Activated CD4-positive, alpha-beta T cell treated with anti-CD3 and anti-CD28 coated beads for 48 hours (primary cell): ENCODE results near the gene ATP2A1.
A peak's percentile ranks its signal among the peaks of the same experiment; 100 is the strongest.
"Not testable (repeated sequence)": the region's sequence is repeated elsewhere in the genome, so short reads cannot be mapped to it uniquely, and the experiment has no call there.

ENCODE experiments used
- DNase-seq: peaks from one replicate; pipeline ENCODE4 v3.0.0-alpha.2; 2020

Gene ATP2A1

DNA sequence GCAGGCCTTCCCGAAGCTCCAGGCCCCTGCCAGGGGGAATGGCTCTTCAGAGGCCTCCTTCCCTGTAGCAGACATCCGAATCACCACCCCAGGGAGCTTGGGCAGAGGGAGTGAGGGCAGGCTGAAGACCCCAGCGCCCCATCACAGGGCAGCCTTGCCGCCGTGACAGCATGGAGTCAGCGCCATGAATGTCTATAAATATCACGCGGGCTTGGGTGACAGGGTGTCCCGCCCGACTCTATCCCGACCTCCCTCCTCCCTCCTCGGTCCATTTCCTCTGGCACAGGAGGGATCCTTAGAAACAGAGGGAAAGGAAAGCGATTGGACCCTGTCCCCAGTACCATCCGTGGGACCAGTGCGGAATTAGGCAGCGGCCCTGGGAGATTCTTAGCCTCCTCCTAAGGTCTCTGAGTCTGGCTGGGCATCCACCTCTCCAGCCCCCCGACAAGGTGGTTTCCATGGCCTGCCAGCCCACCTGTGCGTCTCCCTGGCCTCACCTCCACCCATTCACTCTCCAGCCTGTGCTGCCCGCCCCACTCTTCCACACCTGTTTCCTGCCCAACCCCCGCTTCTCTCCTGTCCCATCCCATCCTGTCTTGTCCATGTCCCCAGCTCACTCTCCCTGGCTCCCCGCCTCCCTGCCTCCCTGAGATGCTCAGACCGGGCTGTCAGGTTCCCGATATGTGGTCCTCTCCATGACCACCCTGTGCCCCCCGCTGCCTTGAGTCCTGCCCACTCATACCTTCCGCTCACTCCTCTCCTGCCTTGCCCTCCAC, 5.1 kb downstream of the ATP2A1 start:
- no peak for DNase-seq

DNA sequence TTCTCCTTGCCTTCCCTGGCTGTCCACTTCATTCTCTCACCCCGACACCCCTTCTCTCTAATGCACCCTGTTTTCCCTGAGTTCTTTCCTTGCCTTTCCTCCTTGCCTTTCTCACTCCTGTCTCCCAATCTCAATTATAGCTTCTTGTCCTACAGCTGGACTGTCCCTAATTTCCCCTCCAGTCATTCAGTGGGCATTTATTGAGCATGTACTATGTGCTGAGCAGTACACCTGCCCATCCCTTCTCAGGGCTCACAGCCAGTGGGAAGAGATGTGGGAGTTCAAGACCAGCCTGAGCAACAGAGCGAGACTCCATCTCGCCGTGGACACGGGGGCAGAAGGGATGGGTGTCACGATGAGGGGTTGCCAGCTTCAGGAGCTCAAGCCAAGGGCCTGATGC, 5.8 kb downstream of the ATP2A1 start:
- no peak for DNase-seq

DNA sequence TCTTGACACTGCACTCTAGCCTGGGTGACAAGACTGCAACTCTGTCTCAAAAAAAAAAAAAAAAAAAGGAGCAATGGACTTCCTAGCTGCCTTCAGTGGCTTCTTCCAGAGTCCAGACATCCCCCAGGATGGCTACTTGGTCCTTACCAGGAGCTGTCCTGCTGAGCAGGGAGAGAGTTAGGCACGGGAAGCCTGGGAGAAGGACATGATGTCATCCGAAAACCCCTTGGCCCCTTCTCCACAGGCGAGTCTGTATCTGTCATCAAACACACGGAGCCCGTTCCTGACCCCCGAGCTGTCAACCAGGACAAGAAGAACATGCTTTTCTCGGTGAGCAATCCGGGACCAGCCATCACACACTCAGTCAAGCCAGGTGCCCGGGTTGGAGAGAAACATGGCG, 8.7 kb downstream of the ATP2A1 start:
- DNase-seq: no peak

DNA sequence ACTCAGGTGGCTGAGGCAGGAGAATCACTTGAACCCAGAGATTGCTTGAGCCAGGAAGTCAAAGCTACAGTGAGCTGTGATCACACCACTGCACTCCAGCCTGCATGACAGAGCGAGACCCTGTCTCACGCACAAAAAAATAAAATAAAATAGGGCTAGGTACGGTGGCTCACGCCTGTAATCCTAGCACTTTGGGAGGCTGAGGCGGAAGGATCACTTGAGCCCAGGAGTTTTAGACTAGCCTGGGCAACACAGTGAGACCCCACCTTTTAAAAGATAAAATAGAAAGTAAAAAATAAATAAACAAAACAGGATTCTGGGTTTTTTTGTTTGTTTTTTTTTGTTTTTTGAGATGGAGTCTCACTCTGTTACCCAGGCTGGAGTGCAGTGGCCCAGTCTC, 12.1 kb downstream of the ATP2A1 start:
- DNase-seq: not testable (repeated sequence)

DNA sequence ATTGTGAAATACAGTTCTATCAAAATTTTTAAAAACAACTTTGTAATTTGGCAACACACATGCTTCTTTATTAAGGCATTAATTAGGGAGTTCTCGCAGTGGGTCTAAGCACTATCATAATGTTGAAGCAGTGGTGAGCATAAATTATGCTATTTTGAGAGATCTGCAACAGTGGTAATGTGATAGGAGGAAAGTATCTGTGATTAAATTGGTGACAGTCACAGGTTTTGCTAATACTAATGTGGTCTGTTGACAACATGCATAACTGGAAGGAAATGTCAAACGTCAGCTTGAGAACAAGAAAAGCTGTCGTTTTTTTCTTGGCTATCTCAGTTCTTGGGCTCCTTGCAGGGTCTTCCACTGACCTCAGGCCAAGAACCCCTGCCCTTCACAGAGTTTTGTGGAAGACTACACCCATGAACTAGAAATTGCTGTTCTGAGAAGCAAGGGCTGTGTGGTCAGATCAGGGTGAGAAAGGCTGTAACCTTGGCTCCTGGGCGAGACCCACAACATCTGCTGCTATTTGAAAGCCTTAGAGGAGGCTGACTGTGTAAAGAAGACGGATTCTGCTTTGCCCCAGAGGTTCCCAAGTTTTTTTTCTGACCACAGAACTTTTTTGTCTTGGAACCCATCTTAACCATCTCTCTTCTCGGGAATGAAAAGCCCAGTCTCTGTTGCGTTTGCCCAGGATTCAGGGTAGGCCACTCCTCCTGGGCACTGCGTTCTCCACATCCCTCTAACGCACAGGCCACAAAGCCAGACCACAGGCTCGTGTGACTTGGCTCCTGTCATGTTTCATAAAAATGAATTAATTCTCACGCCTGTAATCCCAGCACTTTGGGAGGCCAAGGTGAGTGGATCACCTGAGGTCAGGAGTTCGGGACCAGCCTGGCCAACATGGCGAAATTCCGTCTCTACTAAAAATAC, 13.9 kb downstream of the ATP2A1 start:
- DNase-seq: no peak

DNA sequence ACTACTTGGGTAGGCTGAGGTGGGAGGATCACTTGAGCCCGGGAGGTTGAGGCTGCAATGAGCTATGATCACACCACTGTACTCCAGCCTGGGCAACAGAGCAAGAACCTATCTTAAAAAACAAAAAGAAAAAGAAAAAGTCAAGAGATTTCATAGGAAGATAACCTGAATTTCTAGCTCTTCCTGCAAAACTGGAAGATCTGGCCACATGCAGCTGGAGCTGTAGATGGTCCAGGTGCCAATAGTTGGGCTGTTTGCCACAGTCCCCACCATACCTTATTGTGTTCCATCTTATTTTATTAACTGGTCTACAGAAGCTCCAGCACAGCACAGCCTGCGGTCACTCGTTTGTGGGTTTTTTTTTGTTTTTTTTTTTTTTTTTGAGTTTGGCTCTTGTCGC, 15.0 kb downstream of the ATP2A1 start:
- no peak for DNase-seq

DNA sequence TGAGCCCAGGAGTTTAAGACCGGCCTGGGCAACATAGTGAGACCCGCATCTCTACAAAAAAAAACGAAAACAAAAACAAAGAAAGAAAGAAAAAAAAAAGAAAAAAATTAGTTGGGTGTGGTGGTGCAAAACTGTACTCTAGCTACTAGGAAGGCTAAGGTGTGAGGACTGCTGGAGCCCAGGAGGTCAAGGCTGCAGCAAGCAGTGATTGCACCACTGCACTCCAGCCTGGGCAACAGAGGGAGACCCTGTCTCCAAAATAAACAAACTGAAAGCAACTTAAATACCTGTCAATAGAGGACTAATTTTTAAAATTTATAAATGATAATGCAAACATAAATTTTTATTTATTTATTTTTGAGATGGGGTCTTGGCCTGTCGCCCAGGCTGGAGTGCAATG, 17.3 kb downstream of the ATP2A1 start:
- no peak for DNase-seq

DNA sequence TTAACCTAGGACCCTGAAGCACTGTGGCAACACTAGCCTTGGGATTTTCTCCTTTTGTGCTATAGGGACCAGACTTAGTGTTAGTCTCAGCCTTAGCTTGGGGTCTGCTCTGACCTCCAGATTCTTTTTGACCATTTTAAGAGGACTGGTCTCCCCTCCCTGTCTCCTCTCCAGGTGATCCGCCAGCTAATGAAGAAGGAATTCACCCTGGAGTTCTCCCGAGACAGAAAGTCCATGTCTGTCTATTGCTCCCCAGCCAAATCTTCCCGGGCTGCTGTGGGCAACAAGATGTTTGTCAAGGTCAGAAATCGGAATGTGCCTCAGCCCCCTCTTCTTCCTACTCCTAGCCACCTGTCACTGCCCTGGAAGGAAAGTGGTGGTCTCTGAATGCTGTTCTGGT, 19.5 kb downstream of the ATP2A1 start:
- DNase-seq: no peak

DNA sequence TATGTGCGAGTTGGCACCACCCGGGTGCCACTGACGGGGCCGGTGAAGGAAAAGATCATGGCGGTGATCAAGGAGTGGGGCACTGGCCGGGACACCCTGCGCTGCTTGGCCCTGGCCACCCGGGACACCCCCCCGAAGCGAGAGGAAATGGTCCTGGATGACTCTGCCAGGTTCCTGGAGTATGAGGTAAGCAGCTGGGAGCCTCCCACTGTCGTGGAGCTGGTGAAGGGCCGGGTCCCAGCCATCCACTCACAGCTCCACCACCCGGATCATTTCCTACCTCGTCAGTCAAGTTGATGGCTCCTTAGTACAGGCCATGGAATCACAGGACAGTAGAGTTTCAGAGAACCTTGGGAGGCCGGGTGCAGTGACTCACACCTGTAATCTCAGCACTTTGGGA, 20.0 kb downstream of the ATP2A1 start:
- DNase-seq: no peak

DNA sequence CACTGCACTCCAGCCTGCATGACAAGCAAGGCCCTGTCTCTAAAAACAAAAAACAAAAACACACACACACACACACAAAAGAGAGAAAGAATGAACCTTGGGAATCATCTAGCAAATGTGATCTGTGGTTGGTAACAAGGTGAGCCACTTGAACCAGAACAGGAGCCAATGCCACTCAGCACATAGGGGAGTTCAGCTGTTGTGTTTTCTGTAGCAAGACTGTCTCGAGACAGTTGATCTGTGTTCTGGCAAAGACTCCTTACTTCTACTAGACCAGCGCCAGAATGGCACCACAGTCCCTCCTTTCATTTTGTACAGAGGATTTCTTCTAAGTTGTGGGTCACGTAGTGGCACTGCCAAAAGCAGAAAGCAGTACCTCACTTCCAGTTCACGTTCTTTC, 20.7 kb downstream of the ATP2A1 start:
- DNase-seq: no peak

DNA sequence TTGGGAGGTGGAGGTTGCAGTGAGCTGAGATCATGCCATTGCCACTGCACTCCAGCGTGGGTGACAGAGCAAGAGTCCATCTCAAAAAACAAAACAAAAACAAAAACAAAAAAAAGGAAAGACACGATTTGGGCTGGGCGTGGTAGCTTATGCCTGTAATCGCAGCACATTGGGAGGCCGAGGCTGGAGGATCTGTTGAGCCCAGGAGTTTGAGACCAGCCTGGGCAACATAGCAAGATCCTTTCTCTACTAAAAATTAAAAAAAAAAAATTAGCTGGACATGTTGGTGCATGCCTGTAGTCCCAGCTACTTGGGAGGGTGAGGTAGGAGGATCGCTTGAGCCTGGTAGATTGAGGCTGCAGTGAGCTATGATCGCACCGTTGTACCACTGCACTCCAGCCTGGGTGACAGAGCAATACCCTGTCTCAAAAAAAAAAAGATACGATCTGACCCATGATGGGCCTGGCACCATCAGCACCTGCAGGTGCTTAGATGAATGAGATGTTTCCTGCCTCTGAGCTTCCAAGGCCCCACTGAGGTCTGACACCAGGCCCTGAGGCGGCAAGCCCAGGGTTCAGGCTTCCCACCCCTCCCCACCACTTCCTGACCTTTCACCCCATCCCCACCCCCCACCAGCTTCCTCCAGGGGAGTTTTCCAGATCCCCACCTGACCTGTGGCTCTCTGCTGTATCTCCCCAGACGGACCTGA, 21.7 kb downstream of the ATP2A1 start:
- no peak for DNase-seq

DNA sequence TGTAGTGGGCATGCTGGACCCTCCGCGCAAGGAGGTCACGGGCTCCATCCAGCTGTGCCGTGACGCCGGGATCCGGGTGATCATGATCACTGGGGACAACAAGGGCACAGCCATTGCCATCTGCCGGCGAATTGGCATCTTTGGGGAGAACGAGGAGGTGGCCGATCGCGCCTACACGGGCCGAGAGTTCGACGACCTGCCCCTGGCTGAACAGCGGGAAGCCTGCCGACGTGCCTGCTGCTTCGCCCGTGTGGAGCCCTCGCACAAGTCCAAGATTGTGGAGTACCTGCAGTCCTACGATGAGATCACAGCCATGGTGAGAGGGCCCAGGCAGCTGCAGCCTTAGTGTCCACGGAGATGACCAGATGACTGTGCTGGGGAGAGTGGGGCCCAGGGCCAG, 22.3 kb downstream of the ATP2A1 start:
- DNase-seq: no peak

DNA sequence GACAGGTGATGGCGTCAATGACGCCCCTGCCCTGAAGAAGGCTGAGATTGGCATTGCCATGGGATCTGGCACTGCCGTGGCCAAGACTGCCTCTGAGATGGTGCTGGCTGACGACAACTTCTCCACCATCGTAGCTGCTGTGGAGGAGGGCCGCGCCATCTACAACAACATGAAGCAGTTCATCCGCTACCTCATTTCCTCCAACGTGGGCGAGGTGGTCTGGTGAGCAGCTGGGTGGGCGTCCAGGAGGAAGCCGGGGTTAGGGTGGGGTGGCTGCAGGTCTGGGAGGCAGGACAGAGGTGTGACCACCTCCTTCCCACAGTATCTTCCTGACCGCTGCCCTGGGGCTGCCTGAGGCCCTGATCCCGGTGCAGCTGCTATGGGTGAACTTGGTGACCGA, 23.6 kb downstream of the ATP2A1 start:
- no peak for DNase-seq

DNA sequence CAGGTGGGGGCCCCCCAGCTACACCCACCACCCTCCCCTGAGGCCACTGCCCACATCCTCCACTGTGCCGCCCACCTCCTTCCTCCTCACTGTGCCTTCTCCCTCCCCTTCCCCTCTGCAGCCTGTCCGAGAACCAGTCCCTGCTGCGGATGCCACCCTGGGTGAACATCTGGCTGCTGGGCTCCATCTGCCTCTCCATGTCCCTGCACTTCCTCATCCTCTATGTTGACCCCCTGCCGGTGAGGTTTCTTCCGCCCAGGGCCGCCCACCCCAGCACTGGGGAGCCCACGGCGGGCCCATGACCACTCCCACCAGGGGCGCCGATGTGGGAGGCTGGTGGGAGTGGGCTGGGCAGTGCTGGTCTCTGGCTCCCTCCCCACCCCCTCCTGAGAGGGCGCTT, 24.6 kb downstream of the ATP2A1 start:
- DNase-seq: no peak

DNA sequence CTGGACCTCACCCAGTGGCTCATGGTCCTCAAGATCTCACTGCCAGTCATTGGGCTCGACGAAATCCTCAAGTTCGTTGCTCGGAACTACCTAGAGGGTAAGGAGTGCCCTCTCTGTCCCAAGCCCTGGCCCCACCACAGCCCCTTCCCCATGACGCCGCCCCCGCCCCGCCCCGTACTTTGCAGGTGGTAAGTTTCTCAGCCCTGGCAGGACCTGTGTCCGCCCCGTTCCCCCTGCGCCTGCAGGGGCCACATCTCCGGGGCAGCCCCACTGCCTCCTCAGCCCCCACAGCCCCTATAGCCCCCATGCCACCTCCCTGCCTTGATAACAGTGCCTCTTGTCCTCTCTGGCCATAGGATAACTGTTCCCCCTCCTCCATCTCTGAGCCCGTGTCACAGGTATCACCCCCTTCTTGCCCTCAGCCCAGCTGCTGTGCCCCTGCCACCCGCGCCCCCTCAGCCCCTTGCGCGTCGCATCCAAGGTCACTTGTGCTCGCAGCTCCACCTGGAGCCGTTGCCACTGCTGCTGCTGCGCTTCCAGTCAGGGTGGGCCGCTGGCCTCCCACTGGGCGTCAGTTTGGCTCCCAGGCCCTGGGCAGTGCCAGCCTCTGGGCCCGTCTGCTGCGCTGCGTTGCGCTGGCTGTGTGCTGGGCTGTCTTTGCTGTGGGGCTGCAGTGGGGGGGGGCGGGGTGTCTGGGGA, 25.2 kb downstream of the ATP2A1 start:
- no peak for DNase-seq

DNA sequence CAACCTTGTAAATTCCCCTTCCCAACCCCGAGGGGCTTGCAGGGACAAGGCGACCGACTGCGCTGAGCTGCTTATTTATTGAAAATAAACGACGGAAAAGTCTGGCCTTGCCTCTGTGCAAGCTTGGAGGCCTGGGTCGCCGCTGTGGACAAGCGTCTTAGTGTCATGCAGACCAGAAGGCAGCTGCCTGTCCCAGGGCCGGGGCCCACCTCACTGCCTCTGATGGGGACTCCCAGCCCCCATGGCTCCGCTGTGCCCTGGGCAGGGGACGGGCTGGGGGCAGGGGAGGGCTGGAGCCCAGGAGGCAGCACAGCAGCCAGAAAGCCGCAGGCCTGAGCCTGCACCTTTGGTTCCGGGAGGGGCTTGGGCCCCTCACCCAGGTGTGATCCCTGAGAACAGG, 26.1 kb downstream of the ATP2A1 start:
- DNase-seq: no peak

DNA sequence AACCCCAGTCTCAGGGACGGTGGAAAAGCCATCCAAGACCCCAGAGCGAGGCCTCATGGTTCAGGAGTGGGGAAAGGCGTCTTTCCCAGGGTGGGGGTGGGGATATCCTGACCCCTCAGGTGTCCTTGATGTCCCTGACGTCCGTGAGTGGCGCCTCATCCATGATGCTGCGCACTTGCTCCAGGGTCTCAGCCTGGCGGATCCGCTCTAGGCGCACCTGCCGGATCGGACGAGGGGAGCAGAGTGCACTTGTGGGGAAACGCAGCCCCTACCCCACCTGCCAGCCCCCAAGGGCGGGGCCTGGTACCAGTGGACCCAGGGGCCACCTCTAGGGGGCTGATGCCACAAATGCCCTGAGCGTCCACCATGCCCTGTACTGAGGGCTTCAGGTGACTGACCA, 26.5 kb downstream of the ATP2A1 start:
- no peak for DNase-seq

DNA sequence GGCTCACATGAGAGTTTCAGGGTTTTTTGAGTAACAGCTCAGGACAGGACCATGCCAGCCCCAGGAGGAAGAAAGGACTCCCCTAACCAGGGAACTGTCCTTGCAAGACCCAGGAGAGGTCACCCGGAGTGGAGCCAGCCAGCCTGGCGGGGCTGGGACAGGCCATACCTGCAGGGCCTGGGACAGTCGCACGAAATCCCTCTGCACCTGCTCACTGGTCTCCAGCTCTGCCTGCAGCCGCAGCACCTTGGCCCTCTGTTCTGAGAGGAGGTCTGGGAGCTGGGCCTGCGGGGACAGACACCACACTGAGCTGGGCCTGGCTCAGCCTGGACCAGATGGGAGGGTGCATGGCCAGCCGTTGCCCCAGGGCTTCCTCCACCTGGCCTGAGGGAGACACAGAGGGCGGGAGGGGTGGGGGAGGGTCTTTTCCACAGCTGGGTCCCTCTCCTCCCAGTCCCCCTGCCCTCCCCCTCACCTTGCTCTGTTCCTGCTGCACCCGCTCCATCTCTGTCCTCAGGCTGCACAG, 27.0 kb downstream of the ATP2A1 start:
- no peak for DNase-seq

DNA sequence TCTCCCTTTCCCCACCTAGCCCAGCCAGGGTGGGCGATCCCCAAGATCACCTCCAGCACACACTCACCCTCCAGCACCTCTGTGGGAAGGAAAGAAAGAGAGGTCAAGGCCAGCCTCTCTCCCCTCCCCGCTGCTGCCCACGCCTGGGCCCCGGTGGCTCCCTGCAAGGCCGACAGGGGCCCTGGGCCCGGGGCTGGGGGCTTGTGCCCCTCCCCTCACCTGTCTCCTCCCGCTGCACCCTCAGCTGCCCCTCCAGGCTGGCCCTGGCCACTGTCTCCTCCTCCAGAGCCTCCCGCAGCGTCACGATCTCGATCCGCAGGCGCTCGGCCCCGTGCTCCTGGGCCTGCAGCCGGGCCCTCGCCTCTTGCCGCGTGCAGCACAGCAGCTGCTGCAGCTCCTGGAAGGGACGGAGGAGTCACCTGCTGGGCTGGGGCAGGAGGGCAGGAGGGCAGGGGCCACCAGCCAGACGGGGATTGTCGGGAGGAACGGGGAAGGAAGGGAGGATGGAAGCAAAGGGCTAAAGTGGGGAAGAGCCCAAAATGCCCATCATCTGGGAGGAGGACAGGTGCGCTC, 27.6 kb downstream of the ATP2A1 start:
- DNase-seq: no peak

DNA sequence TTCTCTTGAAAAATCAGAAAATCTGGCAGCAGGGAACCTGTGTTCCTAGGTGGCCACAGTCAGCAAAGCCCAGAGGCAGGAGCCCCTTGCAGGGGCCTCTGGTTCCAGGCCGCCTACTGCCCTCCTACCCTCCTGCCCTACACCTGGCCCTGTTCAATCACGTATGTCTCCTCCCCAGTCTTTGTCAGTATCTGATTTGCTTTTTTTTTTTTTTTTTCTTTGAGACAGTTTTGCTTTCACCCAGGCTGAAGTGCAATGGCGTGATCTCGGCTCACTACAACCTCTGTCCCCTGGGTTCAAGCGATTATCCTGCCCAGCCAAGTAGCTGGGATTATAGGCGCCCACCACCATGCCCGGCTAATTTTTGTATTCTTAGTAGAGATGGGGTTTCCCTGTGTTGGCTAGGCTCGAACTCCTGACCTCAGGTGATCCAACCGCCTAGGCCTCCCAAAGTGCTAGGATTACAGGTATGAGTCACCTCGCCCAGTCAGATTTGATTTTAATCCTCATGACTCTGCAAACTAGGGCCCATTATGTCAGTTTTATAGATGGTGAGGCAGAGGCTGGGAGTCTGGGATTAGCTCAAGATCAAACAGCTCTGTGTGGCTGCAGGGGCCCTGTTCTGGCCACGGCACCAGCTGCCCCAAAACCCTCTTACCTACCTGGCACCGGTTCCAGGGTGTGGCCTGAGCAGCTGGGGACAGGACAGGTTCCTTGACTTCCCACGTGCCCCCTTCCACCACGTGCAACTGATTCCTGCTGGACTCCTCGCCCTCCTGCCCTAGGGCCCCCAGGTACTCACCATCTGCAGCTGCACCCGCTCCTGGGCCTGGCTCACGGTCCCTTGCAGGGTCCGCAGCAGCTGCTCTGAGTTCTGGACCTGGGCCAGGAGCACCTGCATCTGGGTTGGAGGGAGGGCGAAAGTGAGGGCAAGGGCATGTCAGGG, 32.1 kb downstream of the ATP2A1 start:
- peak; percentile 16 for DNase-seq

DNA sequence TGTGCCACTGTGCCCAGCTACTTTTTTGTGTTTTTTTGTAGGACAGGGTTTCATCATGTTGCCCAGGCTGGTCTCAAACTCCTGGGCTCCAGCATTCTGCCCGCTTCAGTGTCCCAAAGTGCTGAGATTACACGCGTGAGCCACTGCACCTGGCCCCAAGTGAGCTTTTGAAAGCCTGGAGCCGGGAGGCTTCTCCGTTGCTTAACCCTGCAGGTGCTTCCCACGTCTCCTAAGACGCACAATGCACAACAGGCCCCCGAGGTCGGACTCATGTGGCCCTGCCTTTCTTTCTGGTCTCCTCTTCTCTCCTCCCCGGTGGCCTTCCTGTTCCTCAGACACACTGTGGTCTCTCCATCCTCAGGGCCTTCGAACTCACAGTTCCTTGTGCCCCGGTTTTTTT, 34.3 kb downstream of the ATP2A1 start:
- no peak for DNase-seq
